ENCODE measurements around the gene SMURF1.
"Not testable (repeated sequence)": the region's sequence is repeated elsewhere in the genome, so short reads cannot be mapped to it uniquely, and the experiment has no call there.

The SMURF1 gene

GRCh38 chr7:99070361-99070760 is 73.5 kb downstream of the SMURF1 start:
- no peak for DNase-seq (ENCODE audit: low read depth)
- no peak overlapping the region for H3K4me3 ChIP-seq (ENCODE audit: low read depth, low read length)
- no peak for TF ChIP-seq CTCF (IDR thresholded peaks at IDR 0.05; ENCODE audit: control insufficient read depth, extremely low read depth, insufficient read depth)

- DNase-seq (ENCODE audit: low read depth), result no peak
- H3K4me3 ChIP-seq (ENCODE audit: low read depth, low read length), result no peak overlapping the region
- no peak for TF ChIP-seq CTCF (IDR thresholded peaks at IDR 0.05; ENCODE audit: control insufficient read depth, extremely low read depth, insufficient read depth)
Measured at GRCh38 chr7:99061001-99061776, 82.7 kb downstream of the SMURF1 start.

- no peak for DNase-seq (ENCODE audit: low read depth)
- no peak overlapping the region for H3K4me3 ChIP-seq (ENCODE audit: low read depth, low read length)
- no peak for TF ChIP-seq CTCF (IDR thresholded peaks at IDR 0.05; ENCODE audit: control insufficient read depth, extremely low read depth, insufficient read depth)
Measured at GRCh38 chr7:99054781-99055180, 89.1 kb downstream of the SMURF1 start.

- no peak for DNase-seq (ENCODE audit: low read depth)
- no peak for TF ChIP-seq CTCF (IDR thresholded peaks at IDR 0.05; ENCODE audit: control insufficient read depth, extremely low read depth, insufficient read depth)
- H3K4me3 ChIP-seq (ENCODE audit: low read depth, low read length), result no peak overlapping the region
Measured at GRCh38 chr7:99050971-99051370, 92.9 kb downstream of the SMURF1 start.

- no peak for DNase-seq (ENCODE audit: low read depth)
- no peak for TF ChIP-seq CTCF (IDR thresholded peaks at IDR 0.05; ENCODE audit: control insufficient read depth, extremely low read depth, insufficient read depth)
- no peak overlapping the region for H3K4me3 ChIP-seq (ENCODE audit: low read depth, low read length)
Measured at GRCh38 chr7:99047526-99048077, 96.3 kb downstream of the SMURF1 start.

GRCh38 chr7:99046722-99047121 is 97.2 kb downstream of the SMURF1 start:
- DNase-seq (ENCODE audit: low read depth), result no peak
- no peak for TF ChIP-seq CTCF (IDR thresholded peaks at IDR 0.05; ENCODE audit: control insufficient read depth, extremely low read depth, insufficient read depth)
- H3K4me3 ChIP-seq (ENCODE audit: low read depth, low read length), result no peak overlapping the region

GRCh38 chr7:99046262-99046661 is 97.6 kb downstream of the SMURF1 start:
- DNase-seq (ENCODE audit: low read depth); H3K4me3 ChIP-seq (ENCODE audit: low read depth, low read length): not testable (repeated sequence)

- DNase-seq (ENCODE audit: low read depth); H3K4me3 ChIP-seq (ENCODE audit: low read depth, low read length): not testable (repeated sequence)
Measured at GRCh38 chr7:99044858-99045257, 99.0 kb downstream of the SMURF1 start.

All from LNCaP clone FGC (cell line).